HG03175 (cell line): Measurements from ENCODE around the gene RNU5B-1.

Source experiments
- ATAC-seq: cut with Tn5 transposase; IDR thresholded peaks from one replicate; pipeline ENCODE4 v1.9.1; 2021; ENCODE audit warnings: mild to moderate bottlenecking, moderate library complexity; ENCODE audit not compliant: unreplicated experiment

RNU5B-1 gene

GRCh38 chr15:65327651-65328393, 23.3 kb downstream of the RNU5B-1 start:
- no peak for ATAC-seq

- no peak for ATAC-seq
Observed at GRCh38 chr15:65328506-65329287, 24.2 kb downstream of the RNU5B-1 start.

- ATAC-seq = no peak
Observed at GRCh38 chr15:65329288-65329983, 25.0 kb downstream of the RNU5B-1 start.

DNA sequence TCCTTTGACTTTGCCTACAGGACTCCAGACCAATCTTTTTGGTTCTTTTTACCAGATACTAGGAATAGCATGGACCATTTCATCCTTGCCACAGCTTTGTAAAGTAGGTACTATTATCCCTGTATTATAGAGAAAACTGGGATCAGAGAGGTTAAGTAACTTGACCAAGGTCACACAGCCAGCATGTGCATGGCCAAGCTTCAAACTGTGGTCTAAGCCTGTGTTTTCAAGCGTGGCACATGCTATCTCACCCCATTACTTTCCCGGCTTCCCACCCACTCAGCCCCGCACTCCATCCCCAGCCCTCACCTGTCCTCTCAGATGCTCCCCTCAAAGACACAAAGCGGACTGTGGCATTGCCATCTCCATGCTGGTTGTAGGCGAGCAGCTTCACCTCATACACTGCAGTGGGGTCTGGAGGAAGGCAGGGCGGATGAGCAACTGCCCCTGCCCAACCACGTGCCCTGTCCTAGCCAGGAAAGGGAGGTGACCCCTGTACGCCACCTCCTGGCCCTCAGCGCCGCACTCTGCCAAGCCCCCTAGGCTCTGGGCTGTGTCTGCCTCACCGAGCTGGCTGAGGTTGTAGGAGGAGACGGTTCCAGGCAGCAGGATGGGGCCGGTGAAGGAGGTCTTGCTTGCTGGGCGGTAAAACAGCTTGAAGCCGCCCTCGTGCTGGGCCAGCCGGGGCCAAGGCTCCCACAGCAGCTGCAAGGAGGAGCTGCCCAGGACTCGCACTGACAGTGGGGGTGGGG, 25.7 kb downstream of the RNU5B-1 start:
- no peak for ATAC-seq

GRCh38 chr15:65330934-65331645, 26.6 kb downstream of the RNU5B-1 start:
- no peak for ATAC-seq

DNA sequence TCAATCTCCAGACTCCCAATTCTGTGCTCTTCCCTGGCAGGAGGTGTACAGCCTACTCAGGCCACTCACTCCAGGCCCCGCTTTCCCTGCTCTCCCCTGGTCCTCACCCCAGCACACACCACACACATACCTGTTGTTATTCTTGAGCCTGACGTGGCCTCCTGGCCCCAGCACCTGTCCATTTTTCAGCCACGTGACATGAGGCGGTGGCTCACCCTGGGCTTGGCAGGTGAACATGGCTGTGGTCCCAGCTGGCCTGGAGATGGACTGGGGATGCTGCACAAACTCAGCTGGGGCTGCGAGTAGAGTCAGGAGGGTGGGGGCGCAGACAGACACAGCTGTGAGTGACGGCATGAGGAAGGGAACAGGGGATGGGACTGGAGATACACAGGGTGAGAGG, 27.3 kb downstream of the RNU5B-1 start:
- ATAC-seq = no peak

GRCh38 chr15:65332391-65333147, 28.1 kb downstream of the RNU5B-1 start:
- ATAC-seq = no peak

DNA sequence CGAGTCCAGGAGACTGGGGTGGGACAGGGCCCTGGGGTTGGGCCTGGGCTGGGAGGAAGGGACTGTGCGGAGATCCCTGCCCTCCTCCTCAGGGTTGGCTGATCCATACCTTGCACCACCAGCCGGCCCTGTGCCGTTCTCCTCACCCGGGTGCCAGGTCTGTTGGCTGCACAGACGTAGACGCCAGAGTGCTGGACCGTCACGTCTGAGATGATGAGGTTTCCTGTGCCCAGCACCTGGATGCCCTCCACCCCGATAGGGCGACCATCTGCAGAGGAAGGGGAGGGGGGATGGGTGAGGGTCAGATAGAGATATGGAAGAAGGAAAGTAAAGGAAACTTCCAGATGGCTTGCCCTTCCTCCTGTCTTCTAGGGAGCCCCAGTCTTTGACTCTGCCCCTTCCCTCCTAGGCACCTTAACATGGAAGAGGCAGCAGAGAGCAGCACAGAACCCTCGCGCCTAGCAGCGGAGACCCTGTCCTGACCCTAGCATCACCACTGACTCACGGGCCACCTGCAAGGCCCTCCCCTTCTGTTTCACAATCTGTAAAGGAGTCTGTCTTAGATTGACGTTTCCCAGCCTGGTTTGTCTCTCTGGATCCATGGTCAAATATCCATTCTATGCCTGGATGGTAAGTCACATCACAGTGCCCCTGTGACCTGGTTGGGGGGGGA, 28.8 kb downstream of the RNU5B-1 start:
- ATAC-seq = no peak

DNA sequence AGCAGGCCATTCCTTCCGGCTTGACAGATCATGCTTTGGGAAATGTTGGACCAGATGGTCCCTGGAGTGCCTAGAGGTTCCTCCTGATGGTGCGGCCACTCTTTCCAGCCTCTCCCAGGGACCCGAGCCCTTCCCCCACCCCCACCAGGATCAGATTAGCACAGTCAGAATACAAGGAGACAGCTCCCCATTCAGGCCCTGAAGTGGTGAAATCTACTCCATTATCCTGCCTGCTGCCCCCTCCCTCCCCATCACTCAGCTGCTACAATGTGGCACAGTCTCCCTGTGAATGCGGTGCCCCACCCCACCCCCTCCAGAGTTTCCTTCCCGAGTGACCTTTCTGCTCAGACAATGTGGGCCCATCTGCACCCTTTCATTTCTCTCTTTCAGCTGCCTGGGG, 29.4 kb downstream of the RNU5B-1 start:
- no peak for ATAC-seq

DNA sequence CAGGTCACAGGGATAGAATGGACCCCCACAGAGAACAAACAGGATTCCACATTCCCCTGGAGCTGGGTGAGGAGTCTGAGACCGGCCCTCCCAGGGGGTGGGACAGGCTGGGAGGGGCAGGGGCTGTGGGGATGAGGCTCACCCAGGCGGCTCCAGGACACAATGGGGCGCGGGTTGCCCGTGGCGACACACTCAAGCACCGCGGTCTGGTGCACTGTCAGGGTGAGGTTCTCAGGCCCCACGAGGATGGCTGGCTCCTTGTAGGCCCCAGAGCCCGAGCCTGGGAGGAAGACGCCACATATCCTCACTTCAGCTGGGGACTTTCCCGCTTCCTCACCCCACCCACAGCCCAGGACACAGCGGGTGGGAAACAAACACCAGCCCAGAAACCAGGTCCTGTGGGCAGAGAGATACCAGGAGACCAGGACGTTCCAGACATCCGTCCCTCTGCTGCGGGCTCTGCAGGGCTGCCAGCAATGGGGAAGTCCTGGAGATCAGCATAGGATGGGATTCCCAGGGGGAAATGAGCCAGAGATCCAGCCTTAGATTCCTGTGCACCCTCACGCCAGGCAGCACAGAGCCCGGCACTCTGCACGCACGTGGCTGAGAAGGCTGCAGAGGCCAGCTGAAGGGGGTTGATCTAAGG, 30.2 kb downstream of the RNU5B-1 start:
- ATAC-seq = no peak

GRCh38 chr15:65335278-65336055, 31.0 kb downstream of the RNU5B-1 start:
- no peak for ATAC-seq

DNA sequence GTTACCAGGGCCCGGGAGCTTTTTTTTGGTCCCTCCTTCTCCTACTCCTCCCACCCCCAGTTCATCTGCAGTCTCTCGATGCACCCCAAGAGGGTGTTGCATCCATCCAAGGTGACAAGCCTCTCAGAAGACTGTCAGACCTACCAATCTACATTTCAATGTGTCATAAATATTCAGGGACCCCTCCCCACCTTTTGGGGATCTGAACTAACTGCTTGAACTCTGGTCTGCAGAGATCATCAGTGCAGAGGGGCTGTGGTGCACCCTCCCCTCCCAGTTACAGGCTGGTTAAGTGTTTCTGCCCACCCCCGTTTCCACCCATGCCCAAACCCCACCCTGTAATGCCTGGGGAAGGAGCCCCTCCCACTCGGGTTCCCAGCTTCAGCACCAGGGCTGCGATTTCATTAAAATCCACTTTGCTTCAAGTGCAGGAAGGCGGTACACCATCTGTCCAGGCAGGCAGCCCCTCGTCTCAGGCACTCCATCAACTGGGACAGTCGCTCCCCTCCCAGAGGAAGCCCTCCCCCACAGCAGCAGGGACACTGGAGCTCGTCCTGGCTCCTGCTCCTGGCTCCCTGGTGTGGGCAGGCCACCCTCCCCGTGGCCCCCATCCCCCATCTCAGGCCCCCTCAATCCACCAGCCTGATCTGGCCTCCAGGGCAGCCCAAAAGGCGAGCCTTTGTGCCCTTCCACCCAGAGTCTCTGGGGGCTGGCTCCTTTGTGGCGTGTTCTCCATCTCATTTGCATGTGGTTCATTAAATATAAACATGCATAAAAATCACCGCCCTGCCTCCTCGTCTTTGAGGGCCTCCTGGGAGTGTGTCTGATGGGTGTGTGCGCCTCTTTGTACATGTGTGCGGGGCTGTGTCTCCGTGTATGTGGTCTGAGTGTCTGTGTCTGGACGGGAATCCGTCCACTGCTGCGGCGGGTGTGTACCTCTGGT, 32.3 kb downstream of the RNU5B-1 start:
- no peak for ATAC-seq

DNA sequence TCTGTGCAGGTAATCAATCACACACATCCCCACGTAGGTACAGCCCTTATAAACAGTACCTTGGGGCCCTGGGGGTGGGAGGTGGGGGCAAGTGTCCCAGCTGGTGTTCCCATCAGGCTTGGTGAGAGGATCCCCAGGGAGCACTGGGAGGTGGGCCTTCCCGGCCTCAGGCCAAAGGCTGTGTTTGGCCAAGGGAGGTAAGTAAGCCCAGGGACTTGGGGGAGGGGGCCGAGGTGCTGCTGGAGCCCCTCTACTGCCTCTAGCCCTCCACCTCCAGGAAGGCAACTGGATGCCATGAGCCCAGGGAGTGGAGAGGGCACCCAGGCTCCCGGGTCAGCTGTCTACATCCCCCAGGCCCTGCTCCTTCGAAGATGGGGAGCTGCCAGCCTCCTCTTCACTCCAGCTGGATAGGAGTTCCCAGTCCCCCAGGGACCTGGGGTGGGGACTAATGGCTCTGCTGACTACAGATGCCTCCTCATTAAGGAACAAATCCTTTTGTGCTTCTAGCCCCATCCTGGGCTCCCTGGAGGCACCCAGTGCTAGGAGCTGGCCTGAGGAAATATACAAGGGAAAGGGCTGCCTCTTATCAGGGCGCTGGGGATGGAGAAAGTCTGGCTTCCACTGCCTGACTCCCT, 33.1 kb downstream of the RNU5B-1 start:
- no peak for ATAC-seq

DNA sequence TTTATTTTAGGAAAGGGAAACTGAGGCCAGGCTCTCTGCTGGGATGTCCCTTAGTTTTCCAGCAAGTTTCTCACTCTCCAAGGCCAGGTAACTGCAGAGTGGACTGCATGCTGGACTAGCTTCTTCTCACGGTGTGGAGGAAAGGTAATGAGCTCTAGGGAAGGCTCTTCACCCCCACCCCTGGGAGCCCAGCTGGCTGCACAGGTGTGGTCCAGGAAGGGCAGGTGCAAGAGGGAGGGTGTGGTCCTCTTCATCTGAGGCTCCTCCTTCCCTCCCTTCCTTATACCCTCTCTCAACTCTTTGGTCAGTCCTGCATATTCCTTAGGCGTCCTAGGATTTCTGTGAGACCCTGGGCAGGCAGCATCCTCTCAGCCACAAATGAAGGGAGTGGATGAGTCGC, 33.9 kb downstream of the RNU5B-1 start:
- ATAC-seq = no peak

DNA sequence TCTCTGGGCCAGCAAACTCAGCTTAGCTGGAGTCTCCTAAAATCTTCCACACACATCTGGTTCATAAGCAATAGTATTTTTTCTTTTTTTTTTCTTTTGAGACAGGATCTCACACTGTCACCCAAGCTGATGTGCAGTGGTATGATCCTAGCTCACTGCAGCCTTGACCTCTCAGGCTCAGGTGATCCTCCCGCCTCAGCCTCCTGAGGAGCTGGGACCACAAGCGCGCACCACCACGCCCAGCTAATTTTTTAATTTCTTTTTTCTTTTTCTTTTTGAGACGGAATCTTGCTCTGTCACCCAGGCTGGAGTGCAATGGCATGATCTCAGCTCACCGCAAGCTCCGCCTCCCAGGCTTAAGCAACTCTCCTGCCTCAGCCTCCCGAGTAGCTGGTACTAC, 34.3 kb downstream of the RNU5B-1 start:
- ATAC-seq = no peak

DNA sequence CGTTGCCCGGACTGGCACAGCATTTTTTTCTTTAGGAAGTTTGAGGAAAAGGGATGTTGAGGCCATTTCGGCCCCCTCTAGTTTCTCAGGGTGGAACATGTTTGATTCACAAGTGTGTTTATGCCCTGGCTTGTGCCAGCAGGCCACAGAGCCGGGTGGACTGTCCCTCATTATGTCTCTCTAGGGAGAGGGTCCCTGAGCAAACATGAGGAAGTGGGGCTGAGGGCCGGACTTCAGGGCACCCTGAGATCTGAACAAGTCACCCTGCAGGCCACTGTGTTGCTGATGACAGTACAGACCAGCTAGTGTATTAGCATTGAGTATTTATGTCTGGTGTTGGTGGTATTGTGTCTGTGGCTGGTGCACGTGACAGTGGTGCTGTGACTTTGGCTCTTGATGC, 34.9 kb downstream of the RNU5B-1 start:
- ATAC-seq = no peak
